Pericardium fibroblast (primary cell): ENCODE results near the gene G6PC2. TPM values are rescaled to one million over a fixed set of nuclear protein-coding genes. Genes with fewer than 3 reads are reported as not detected.

Experiments
- total RNA-seq: library from RNA; depleted of rRNA; stranded (reverse); fragments of >200 nt; gene quantifications from 2 replicates; pipeline ENCODE4 v1.2.3, GENCODE V29; 2015

G6PC2 gene
- not detected in 2 replicates for total RNA-seq

GRCh38 chr2:168901003-168901402 is at the start of gene G6PC2:
TSS of gene G6PC2 (plus strand) at chr2:168901291. CDS start at chr2:168901332, 41 bp downstream.

GRCh38 chr2:168890006-168890782 is 10.9 kb upstream of the G6PC2 start, which contains the start of gene SPC25:
TSS of gene SPC25 (minus strand) at chr2:168890430. CDS start at chr2:168889519, 911 bp downstream.

Other genes starting within 250 kb of the G6PC2 start
- gene NOSTRIN, start 98.7 kb upstream of the G6PC2 start, total RNA-seq = 0.43 and 2.6 TPM in 2 replicates
- 0.09 and 0.35 TPM in 2 replicates for gene SPC25, start 10.9 kb upstream of the G6PC2 start, total RNA-seq
- gene ABCB11, start 130.0 kb downstream of the G6PC2 start, total RNA-seq = 1.2 TPM in 1 of 2 replicates, not detected in the other
- 51.2 TPM in 1 of 2 replicates, not detected in the other for gene DHRS9, start 168.3 kb downstream of the G6PC2 start, total RNA-seq